HepG2 (cell line): Measurements from ENCODE around the gene PFKM. TPM values are rescaled to one million over a fixed set of nuclear protein-coding genes. Genes with fewer than 3 reads are reported as not detected.

Experiments
- ATAC-seq: fragments of 200-7000 bp; cut with Tn5 transposase; 3 replicates; pipeline ENCODE4 v1.9.1; 2020; ENCODE audit warnings: mild to moderate bottlenecking, moderate library complexity
- BruUV-seq: library from RNA; stranded (reverse); fragments of 400-500 nt; replicated peaks from 2 replicates; lab custom pipeline; 2021; lab: Mats Ljungman, UMichigan
- CTCF ChIA-PET: fragments of 300-600 bp; formaldehyde crosslinking; extraction: SDS; loops from one replicate; lab custom pipeline; 2021; ENCODE audit warnings: low total read pairs, inconsistent platforms, low intra/inter-chr PET ratio; lab: Yijun Ruan, JAX
- POLR2A ChIA-PET: fragments of 350-600 bp; sonication (Branson Sonifier 250); formaldehyde crosslinking; loops from one replicate; lab custom pipeline; 2020; ENCODE audit warnings: antibody characterized with exemption, inconsistent platforms; lab: Yijun Ruan, JAX
- DNase-seq: peaks from one replicate; pipeline ENCODE4 v3.0.0-alpha.2; 2015; ENCODE audit warnings: low spot score
- FAIRE-seq: peaks from 3 replicates; lab custom pipeline; 2011; peaks lifted over from hg19 to GRCh38; lab: Jason Lieb, UNC
- H2AFZ ChIP-seq: one replicate; pipeline ENCODE4 v1.6.1; 2011; ENCODE audit warnings: low read length, inconsistent platforms
- H3K27ac ChIP-seq: fragments of 300-600 bp; 3 replicates; pipeline ENCODE4 v1.8.0; 2011; ENCODE audit warnings: mixed run types, mild to moderate bottlenecking, mixed read lengths, low read length, inconsistent platforms; ENCODE audit not compliant: insufficient read depth; ENCODE audit errors: extremely low read length
- H3K27me3 ChIP-seq, 2 experiments: fragments of 200-600 bp in 1 of 2; 2 replicates in 1 of 2; 3 replicates in 1 of 2; pipeline versions ENCODE4 v1.6.0 to v1.8.0; 2011; ENCODE audit warnings: low read length in 2 of 2, mild to moderate bottlenecking in 2 of 2, moderate library complexity in 2 of 2, inconsistent platforms in 1 of 2; ENCODE audit not compliant: insufficient read depth in 2 of 2, control insufficient read depth in 1 of 2
- H3K36me3 ChIP-seq, 2 experiments: fragments of 200-600 bp in 1 of 2; replicated peaks in 1 of 2; 2 replicates in 1 of 2; 3 replicates in 1 of 2; pipeline versions ENCODE4 v1.5.1 to v1.8.0; 2011; ENCODE audit warnings: low read length in 2 of 2, inconsistent platforms in 1 of 2; ENCODE audit not compliant: insufficient read depth in 2 of 2, control insufficient read depth in 1 of 2
- H3K4me1 ChIP-seq: 2 replicates; pipeline ENCODE4 v1.5.1; 2012; ENCODE audit warnings: low read length, inconsistent platforms; ENCODE audit not compliant: insufficient read depth
- H3K4me2 ChIP-seq: 2 replicates; pipeline ENCODE4 v1.6.0; 2011; ENCODE audit warnings: low read depth, low read length, inconsistent platforms
- H3K4me3 ChIP-seq, 3 experiments: fragments of 200-600 bp in 1 of 3; sonication (generic), shearing (Covaris generic) in 1 of 3; replicated peaks in 1 of 3; 2 replicates each; pipeline ENCODE4 v1.5.1; 2011 to 2016; ENCODE audit warnings: low read length in 3 of 3, inconsistent platforms in 2 of 3, low read depth in 2 of 3, mild to moderate bottlenecking in 2 of 3, control low read depth in 1 of 3, mixed read lengths in 1 of 3; ENCODE audit not compliant: insufficient read depth in 1 of 3
- H3K79me2 ChIP-seq: one replicate; pipeline ENCODE4 v1.6.1; 2011; ENCODE audit warnings: low read length, inconsistent platforms; ENCODE audit not compliant: insufficient read depth
- H3K9ac ChIP-seq: 2 replicates; pipeline ENCODE4 v1.6.0; 2011; ENCODE audit warnings: mild to moderate bottlenecking, low read depth, low read length, inconsistent platforms; ENCODE audit not compliant: insufficient read depth
- H3K9me3 ChIP-seq: 2 replicates; pipeline ENCODE4 v1.5.1; 2012; ENCODE audit warnings: mild to moderate bottlenecking, low read length
- H4K20me1 ChIP-seq: 2 replicates; pipeline ENCODE4 v1.6.0; 2011; ENCODE audit warnings: inconsistent platforms, mild to moderate bottlenecking, low read length, moderate library complexity; ENCODE audit not compliant: insufficient read depth
- ARHGAP35 ChIP-seq: sonication (generic); formaldehyde crosslinking; IDR thresholded peaks from 2 replicates; pipeline ENCODE4 v1.9.0; 2022; ENCODE audit warnings: mild to moderate bottlenecking, inconsistent platforms, moderate library complexity, missing genetic modification reagents, borderline replicate concordance
- DPF2 ChIP-seq: sonication (generic); formaldehyde crosslinking; IDR thresholded peaks from 2 replicates; pipeline ENCODE4 v1.4.0; 2020; ENCODE audit warnings: mild to moderate bottlenecking, low read depth, missing genetic modification reagents, borderline replicate concordance
- ETV5 ChIP-seq: IDR thresholded peaks from 2 replicates; pipeline ENCODE4 v1.6.1; 2018; ENCODE audit warnings: missing biosample characterization, missing genetic modification reagents, inconsistent platforms, borderline replicate concordance
- HDAC1 ChIP-seq: sonication (generic); formaldehyde crosslinking; IDR thresholded peaks from 2 replicates; pipeline ENCODE4 v1.5.1; 2020; ENCODE audit warnings: mild to moderate bottlenecking, missing genetic modification reagents
- KDM3A ChIP-seq: IDR thresholded peaks from 2 replicates; pipeline ENCODE4 v1.6.1; 2018; ENCODE audit warnings: low read depth, missing compliant biosample characterization
- MYNN ChIP-seq: sonication (generic); formaldehyde crosslinking; IDR thresholded peaks from 2 replicates; pipeline ENCODE4 v1.4.0; 2020; ENCODE audit warnings: mild to moderate bottlenecking, low read depth, missing genetic modification reagents
- NR2F2 ChIP-seq: IDR thresholded peaks from 2 replicates; pipeline ENCODE4 v1.6.1; 2012; ENCODE audit warnings: low read depth, inconsistent platforms, borderline replicate concordance
- RARA ChIP-seq: IDR thresholded peaks from 2 replicates; pipeline ENCODE4 v1.6.1; 2016; ENCODE audit warnings: missing genetic modification reagents, missing compliant biosample characterization
- SNAI1 ChIP-seq: sonication (generic); formaldehyde crosslinking; IDR thresholded peaks from 2 replicates; pipeline ENCODE4 v1.5.0; 2020; ENCODE audit warnings: mild to moderate bottlenecking, missing genetic modification reagents, borderline replicate concordance
- TBP ChIP-seq: sonication (generic); formaldehyde crosslinking; IDR thresholded peaks from 2 replicates; pipeline ENCODE4 v1.5.0; 2020; ENCODE audit warnings: missing genetic modification reagents
- XRCC5 ChIP-seq: fragments of 200-400 bp; formaldehyde crosslinking; optimal IDR thresholded peaks from 2 replicates; pipeline ENCODE3; 2017; ENCODE audit warnings: mild to moderate bottlenecking, low read length
- ZNF256 ChIP-seq: sonication (generic); formaldehyde crosslinking; conservative IDR thresholded peaks from 2 replicates; pipeline ENCODE4 v1.4.0; 2020; ENCODE audit warnings: missing genetic modification reagents
- ZNF354B ChIP-seq: sonication (generic); formaldehyde crosslinking; IDR thresholded peaks from 2 replicates; pipeline ENCODE4 v1.8.0; 2022; ENCODE audit warnings: mild to moderate bottlenecking, missing genetic modification reagents
- ZNF441 ChIP-seq: sonication (generic); formaldehyde crosslinking; IDR thresholded peaks from 2 replicates; pipeline ENCODE4 v1.7.0; 2021; ENCODE audit warnings: missing genetic modification reagents, borderline replicate concordance
- ZNF546 ChIP-seq: sonication (generic); formaldehyde crosslinking; conservative IDR thresholded peaks from 2 replicates; pipeline ENCODE4 v1.8.1; 2023; ENCODE audit warnings: mild to moderate bottlenecking, missing genetic modification reagents
- ZNF749 ChIP-seq: sonication (generic); formaldehyde crosslinking; IDR thresholded peaks from 2 replicates; pipeline ENCODE4 v1.8.0; 2022; ENCODE audit warnings: mild to moderate bottlenecking, missing genetic modification reagents, moderate library complexity, borderline replicate concordance
- WGBS: methylation state at CpG from one replicate; pipeline ENCODE4 v1.1.6; 2017; ENCODE audit warnings: low lambda C conversion rate; 5-methylcytosine and 5-hydroxymethylcytosine counted together
- in situ Hi-C: cut with HindIII; loops from 2 replicates; pipeline ENCODE4 v1.10.0; 2017; ENCODE audit warnings: low pct_unique_long_range_greater_than_20kb; ENCODE audit not compliant: extremely low pct_ligation_motif_present
- intact Hi-C: fragments of 100-400 bp; cut with micrococcal nuclease; formaldehyde crosslinking; loops from one replicate; pipeline ENCODE4 v1.10.0; 2022; ENCODE audit not compliant: unreplicated experiment
- polyA plus RNA-seq, 8 experiments: library from polyadenylated mRNA; depleted of rRNA in 3 of 8; stranded (reverse) in 7 of 8; unstranded in 1 of 8; fragments of >200 nt; fragmentation: Illumina TruSeq in 4 of 8; extraction: Trizol in 4 of 8; gene quantifications; 2 replicates each; pipeline versions ENCODE4 v1.2.1 to v1.2.3, GENCODE V29; 2011 to 2016; ENCODE audit warnings: low read depth in 4 of 8, missing spikeins in 1 of 8, mixed read lengths in 1 of 8; ENCODE audit not compliant: insufficient read depth in 1 of 8
- total RNA-seq, 5 experiments: library from RNA; depleted of rRNA; stranded (reverse); fragments of >200 nt; fragmentation: Illumina TruSeq; extraction: Trizol; gene quantifications; 2 replicates each; pipeline ENCODE4 v1.2.3, GENCODE V29; 2016; ENCODE audit warnings: low read depth in 1 of 5
- TF ChIP-seq, protein P1 (sequence below): sonication (generic); formaldehyde crosslinking; IDR thresholded peaks from 2 replicates; pipeline ENCODE4 v1.4.0; 2020; ENCODE audit warnings: missing genetic modification reagents
- TF ChIP-seq, protein P2 (sequence below): sonication (generic); formaldehyde crosslinking; IDR thresholded peaks from 2 replicates; pipeline ENCODE4 v1.5.0; 2020; ENCODE audit warnings: missing genetic modification reagents, mild to moderate bottlenecking, borderline replicate concordance
- TF ChIP-seq, protein P3 (sequence below): sonication (generic); formaldehyde crosslinking; IDR thresholded peaks from 2 replicates; pipeline ENCODE4 v1.5.0; 2020; ENCODE audit warnings: mild to moderate bottlenecking, missing genetic modification reagents
- TF ChIP-seq, protein P4 (sequence below): sonication (generic); formaldehyde crosslinking; IDR thresholded peaks from 2 replicates; pipeline ENCODE4 v1.8.1; 2023; ENCODE audit warnings: mild to moderate bottlenecking, missing genetic modification reagents

Gene PFKM
- total and polyA plus RNA-seq, 2 of the 13 experiments (the other 11 are each of a cell fraction or from before 2014, with no cell fraction given): 1.9 to 2.4 TPM

DNA sequence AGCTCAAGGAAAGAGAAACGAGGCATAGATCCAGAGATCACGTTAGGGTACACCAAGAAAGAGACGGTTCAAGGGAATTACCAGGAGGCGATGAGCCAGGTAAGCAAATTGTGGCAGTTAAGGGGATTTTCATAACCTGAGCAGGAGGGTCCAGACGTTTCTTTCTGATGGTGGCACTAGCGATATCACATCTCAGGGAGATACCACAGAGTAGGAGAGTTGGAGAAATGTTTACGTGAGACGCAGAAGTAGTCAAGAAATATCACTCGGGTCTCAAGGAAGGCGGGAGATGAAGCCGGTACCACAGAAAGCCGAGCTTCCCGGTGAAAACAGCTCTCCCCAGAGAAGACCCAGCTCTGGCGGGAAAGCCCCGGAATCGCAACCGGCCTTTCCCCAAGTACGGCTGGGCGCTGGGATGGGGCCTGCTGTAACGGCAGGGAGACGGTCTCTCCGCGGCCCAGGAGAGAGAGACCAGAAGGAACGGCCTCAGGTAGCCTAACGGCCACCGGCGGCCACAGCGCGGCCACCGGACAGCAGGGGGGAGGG is 13.8 kb upstream of the PFKM start:
- peak overlapping the region; percentile 97 for H2AFZ ChIP-seq
- in situ Hi-C loops (no loop called here), intact Hi-C loops (loop anchor here (1.0 to 10.0 kb wide), 2 partner anchors 52 to 101 kb away; partner anchors contain the start of genes ASB8 and COL2A1)
- H3K36me3 ChIP-seq: no peaks in the 10 kb centered on the region
- ChIA-PET POLR2A (interaction anchor here (1.3 to 3.7 kb wide), 2 partner anchors 47 to 52 kb away, joined by 3 to 37 read pairs; partner anchors contain the start of gene ASB8), CTCF (no interaction called here)
- peaks cover 25% of the 10 kb centered on the region for H3K4me1 ChIP-seq
- DNase-seq (no peak), FAIRE-seq (no peak), ATAC-seq (peak; percentile 84)
- H3K27me3 ChIP-seq: no peaks in the 10 kb centered on the region; a peak in 1 of 5 replicates
- no TSS peak for BruUV-seq
- 1% methylated on average over 15 of the region's 30 CpGs for WGBS
- peaks cover 31% of the 10 kb centered on the region for H3K79me2 ChIP-seq
- peak overlapping the region; percentile 84 for H3K4me2 ChIP-seq
- H3K4me3 ChIP-seq: peak overlapping the region; percentile 85 to 95 (median 89)
- peak overlapping the region; percentile 99 for H3K27ac ChIP-seq
- H3K9ac ChIP-seq: peak overlapping the region; percentile 96
- no peaks in the 10 kb centered on the region for H3K9me3 ChIP-seq
- H4K20me1 ChIP-seq: no peaks in the 10 kb centered on the region
- TF ChIP-seq, protein P1, sequence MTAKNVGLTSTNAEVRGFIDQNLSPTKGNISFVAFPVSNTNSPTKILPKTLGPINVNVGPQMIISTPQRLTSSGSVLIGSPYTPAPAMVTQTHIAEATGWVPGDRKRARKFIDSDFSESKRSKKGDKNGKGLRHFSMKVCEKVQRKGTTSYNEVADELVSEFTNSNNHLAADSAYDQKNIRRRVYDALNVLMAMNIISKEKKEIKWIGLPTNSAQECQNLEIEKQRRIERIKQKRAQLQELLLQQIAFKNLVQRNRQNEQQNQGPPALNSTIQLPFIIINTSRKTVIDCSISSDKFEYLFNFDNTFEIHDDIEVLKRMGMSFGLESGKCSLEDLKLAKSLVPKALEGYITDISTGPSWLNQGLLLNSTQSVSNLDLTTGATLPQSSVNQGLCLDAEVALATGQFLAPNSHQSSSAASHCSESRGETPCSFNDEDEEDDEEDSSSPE: no peak
- TF ChIP-seq, protein P2, sequence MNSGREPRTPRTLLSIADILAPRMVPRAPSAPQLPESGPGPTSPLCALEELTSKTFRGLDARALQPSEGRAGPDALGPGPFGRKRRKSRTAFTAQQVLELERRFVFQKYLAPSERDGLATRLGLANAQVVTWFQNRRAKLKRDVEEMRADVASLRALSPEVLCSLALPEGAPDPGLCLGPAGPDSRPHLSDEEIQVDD (CRISPR knock-in tag): no peak
- TF ChIP-seq, protein P3, sequence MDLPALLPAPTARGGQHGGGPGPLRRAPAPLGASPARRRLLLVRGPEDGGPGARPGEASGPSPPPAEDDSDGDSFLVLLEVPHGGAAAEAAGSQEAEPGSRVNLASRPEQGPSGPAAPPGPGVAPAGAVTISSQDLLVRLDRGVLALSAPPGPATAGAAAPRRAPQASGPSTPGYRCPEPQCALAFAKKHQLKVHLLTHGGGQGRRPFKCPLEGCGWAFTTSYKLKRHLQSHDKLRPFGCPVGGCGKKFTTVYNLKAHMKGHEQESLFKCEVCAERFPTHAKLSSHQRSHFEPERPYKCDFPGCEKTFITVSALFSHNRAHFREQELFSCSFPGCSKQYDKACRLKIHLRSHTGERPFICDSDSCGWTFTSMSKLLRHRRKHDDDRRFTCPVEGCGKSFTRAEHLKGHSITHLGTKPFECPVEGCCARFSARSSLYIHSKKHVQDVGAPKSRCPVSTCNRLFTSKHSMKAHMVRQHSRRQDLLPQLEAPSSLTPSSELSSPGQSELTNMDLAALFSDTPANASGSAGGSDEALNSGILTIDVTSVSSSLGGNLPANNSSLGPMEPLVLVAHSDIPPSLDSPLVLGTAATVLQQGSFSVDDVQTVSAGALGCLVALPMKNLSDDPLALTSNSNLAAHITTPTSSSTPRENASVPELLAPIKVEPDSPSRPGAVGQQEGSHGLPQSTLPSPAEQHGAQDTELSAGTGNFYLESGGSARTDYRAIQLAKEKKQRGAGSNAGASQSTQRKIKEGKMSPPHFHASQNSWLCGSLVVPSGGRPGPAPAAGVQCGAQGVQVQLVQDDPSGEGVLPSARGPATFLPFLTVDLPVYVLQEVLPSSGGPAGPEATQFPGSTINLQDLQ (CRISPR knock-in tag): 0 out of 2 replicates have a peak, but pooled peaks have one; percentile 66
- TF ChIP-seq NR2F2 (no peak), ZNF546 (CRISPR knock-in tag) (0 out of 2 replicates have a peak, but pooled peaks have one; percentile 85), ZNF441 (CRISPR knock-in tag) (no peak), ZNF749 (CRISPR knock-in tag) (no peak), SNAI1 (CRISPR knock-in tag) (0 out of 2 replicates have a peak, but pooled peaks have one; percentile 1), HDAC1 (CRISPR knock-in tag) (no peak), DPF2 (no peak), ZNF354B (CRISPR knock-in tag) (0 out of 2 replicates have a peak, but pooled peaks have one; percentile 7), TBP (CRISPR knock-in tag) (no peak), KDM3A (CRISPR knock-in tag) (no peak), MYNN (CRISPR knock-in tag) (0 out of 2 replicates have a peak, but pooled peaks have one; percentile 25), ZNF256 (CRISPR knock-in tag) (0 out of 2 replicates have a peak, but pooled peaks have one; percentile 10), ETV5 (CRISPR knock-in tag) (no peak), RARA (CRISPR knock-in tag) (no peak), XRCC5 (peak; percentile 2), ARHGAP35 (CRISPR knock-in tag) (0 out of 2 replicates have a peak, but pooled peaks have one; percentile 19)
- TF ChIP-seq, protein P4, sequence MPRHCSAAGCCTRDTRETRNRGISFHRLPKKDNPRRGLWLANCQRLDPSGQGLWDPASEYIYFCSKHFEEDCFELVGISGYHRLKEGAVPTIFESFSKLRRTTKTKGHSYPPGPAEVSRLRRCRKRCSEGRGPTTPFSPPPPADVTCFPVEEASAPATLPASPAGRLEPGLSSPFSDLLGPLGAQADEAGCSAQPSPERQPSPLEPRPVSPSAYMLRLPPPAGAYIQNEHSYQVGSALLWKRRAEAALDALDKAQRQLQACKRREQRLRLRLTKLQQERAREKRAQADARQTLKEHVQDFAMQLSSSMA (CRISPR knock-in tag): no peak
